Measurements from ENCODE around the gene SLC29A3.

The SLC29A3 gene

DNA sequence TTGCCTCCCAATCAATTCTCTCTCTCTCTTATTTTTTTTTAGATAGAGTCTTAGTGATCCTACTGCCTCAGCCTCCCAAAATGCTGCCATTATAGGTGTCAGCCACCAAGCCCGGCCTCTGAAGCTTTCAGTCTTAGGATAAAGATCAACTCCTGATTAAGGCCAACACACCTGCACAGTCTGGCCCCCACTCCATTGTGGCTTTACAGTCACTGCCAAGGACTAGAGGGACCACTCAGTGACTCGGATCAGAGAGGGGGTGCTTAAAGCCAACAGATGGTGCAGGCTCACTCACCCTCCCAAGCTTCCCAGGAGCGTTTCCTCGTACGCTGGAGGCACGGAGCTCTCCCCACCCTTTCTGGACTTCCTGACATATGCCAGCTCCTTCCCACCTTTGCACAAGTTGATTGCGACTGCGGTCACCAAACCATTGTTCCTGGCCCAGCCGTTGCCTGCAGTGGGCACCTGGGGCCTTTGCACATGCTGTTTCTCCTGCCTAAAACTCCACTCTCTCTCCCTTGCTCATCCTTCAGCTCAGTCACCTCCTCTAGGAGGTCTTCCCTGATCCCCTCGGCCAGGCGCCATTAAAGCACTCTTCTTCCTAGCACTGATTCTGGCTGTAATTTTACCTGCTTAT, 76.0 kb downstream of the SLC29A3 start:
- peak; percentile 77 to 89 for DNase-seq

DNA sequence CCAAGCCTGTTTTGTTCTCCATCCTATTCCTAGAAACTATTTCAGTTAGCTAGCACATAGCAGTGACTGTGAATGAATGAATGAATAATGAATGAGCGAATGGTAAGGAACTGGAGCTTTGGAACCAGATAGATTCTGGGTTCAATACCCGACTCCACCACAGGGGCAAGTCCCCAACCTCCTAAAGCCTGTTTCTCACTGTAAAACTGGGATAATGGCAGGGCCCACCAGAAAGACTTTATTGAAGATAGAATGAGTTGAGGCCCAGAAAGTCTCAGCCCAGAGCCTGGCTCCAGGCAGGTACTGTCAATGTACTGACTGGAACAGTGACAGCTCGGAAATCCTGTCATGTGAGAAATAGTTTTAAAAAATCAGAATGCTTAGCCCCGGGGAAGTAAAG, 76.6 kb downstream of the SLC29A3 start:
- DNase-seq, result no peak

GRCh38 chr10:71396084-71396710, 77.1 kb downstream of the SLC29A3 start:
- DNase-seq, result peak; percentile 60 to 84

- peak in 1 of 2 experiments; percentile 24 for DNase-seq
These were observed 77.7 kb downstream of the SLC29A3 start, which contains the start of gene CDH23 for GRCh38 chr10:71396711-71397295. CDH23 (plus strand) TSS chr10:71396920; CDS start chr10:71439832, 42,912 bp downstream.

DNA sequence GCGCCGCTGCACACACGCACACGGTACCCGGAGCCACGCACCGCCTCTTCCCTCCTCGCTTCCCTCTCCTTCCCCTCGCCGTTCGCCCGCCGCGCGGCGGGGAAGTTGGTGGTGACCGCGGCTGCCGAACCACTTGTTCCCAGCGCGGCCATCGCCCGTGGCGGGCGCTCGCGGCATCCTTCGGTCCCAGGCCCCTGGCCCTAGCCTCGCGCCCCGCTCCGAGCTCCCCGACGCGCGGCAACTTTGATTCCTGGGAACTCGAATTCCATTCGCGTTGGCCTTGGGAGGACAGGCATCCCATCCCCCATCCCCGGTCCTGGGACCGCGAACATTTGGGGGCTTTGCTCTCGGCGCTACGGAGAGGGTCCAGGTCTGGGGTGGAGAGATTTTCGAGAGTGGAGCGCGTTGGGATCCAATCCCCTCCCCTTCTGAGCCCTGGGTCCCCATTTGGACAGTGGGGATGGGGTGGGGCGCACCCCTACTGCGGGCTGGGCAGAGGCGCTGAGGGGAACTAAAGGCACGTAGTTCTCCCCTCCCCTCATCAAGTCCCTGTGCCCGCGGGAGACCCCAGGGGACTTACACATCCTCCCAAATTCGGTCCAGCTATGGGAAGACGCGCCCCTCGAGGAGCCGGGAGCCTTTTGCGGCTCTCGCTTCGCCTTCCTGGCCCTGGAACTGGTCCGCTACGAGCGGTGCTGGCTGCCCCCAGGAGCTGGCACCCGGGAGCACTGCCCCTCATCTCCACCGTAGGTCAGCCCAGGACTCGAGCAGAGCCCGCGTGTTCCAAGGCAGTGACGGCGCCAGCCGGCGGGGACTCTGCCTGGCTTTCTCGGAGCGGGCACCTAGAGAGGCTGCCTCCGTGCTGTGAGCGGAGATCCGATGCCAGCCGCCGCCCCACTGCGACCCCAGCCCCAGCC, 78.5 kb downstream of the SLC29A3 start:
- DNase-seq, result peak in 1 of 2 experiments; percentile 21

- DNase-seq, result no peak
These were observed 79.9 kb downstream of the SLC29A3 start for GRCh38 chr10:71398976-71399375.

DNA sequence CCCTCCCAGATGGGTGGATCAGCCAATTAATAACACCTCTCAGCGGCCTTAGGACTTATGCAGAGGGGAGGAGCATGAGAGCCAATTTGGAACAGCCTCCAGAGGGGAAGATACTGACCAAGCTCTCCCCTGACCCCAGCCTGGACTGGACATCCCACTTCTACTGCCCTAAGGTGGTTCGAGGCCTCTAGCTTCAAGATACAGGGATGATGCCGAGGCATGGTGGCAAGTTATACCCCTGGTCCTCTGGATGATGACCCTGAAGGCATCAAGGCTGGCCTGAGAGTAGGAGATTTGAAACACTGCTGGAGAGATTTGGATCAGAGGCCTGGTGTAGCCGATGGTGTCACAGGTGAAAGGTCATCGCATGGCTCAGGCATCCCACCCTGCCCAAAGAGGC, 80.9 kb downstream of the SLC29A3 start:
- DNase-seq, result no peak

DNA sequence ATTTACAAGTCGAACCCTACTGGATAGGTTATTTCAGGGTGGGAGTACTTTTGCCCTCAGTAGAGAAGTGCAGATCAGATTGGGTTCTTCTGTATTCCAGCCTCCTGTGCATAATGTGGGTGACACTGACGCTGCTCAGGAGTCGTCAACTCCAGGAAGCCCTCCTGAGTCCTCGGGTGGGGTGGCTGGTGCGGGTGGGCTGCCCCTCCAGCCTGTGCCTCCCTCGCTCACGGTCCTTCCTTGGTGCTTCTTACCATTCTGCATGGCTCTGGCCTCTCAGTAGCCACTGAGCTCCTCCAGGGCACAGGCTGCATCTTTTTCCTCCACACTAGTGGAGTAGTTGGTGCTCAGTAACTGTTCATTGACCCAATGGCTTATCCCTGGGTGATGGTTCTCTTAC, 82.0 kb downstream of the SLC29A3 start:
- no peak for DNase-seq

DNA sequence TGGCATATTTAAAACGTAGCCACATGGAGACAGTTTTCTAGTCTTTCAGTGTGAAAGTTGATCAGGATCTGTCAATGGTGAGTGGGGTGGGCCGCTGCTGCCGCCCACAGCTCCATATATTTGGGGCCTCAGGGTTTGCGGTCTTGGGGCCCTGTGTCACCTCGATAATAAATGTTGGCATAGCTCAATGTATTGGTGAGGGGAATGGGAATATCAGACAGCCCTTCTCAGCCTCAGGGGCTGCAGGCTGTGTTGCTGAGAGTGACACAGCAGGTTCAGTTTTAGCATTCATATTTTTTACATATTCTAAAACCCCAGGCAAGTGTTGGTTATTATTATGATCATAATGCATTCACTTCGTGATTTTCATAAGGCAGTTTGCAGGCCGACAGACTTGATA, 82.9 kb downstream of the SLC29A3 start:
- no peak for DNase-seq

- DNase-seq, result no peak
These were observed 85.6 kb downstream of the SLC29A3 start for GRCh38 chr10:71404503-71405295.

GRCh38 chr10:71406878-71407277, 87.8 kb downstream of the SLC29A3 start:
- no peak for DNase-seq

- DNase-seq, result no peak
These were observed 89.6 kb downstream of the SLC29A3 start for GRCh38 chr10:71408436-71409225.

DNA sequence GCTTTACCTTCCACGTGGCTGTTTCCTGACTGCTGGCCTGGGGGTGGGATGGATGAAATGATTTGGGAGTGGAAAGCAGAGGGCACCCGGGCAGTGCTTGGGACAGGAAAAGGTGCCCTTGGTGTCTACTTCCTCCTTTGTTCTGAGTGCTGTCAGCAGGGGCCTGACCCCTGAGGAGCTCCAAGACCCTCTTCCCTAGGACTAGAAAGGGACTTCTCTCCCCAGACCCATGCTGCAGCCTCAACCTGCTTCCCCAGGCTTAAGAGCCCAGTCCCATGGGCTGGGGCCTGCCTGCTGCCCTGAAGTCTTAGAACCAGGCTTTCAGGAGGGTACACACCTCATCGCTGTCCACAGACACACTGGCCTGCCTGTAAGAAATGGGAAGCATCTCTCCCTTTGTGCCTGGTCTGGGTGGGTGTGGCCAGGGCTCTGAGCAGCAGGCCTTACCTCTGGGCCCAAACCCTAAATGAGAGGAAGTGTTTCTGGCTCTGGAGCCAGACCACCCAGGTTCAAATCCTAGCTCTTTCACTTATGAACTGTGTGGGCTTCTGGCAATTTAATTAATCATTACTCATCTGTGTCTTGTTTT, 90.6 kb downstream of the SLC29A3 start:
- DNase-seq, result no peak

Measured in NCI-H524 (cell line).